A549 (cell line): Measurements from ENCODE around the gene RNF44.

Experiments
- CEBPB ChIP-seq, 2 experiments: fragments of >200 bp in 1 of 2; sonication (Bioruptor Twin) in 1 of 2; formaldehyde crosslinking in 1 of 2; IDR thresholded peaks; 2 replicates each; pipeline ENCODE4 v1.6.1; 2012 to 2016
- CHD2 ChIP-seq: fragments of 150-350 bp; IDR thresholded peaks from 2 replicates; pipeline ENCODE4 v1.6.1; 2014; ENCODE audit warnings: low read length; ENCODE audit not compliant: partially characterized antibody
- CTCF ChIP-seq: fragments of >200 bp; sonication (Bioruptor Twin); formaldehyde crosslinking; IDR thresholded peaks from 3 replicates; pipeline ENCODE4 v1.5.1; 2016
- E2F6 ChIP-seq: IDR thresholded peaks from 2 replicates; pipeline ENCODE4 v1.6.1; 2012; ENCODE audit warnings: low read depth, borderline replicate concordance
- EP300 ChIP-seq, 2 experiments: fragments of >200 bp; sonication (Bioruptor Twin); formaldehyde crosslinking; IDR thresholded peaks; 2 replicates in 1 of 2; 3 replicates in 1 of 2; pipeline ENCODE4 v1.6.1; 2016 to 2017
- HOXB5 ChIP-seq: fragments of 250-450 bp; sonication (Bioruptor Pico); IDR thresholded peaks from 2 replicates; pipeline ENCODE4 v1.5.0; 2020; ENCODE audit warnings: mild to moderate bottlenecking, moderate library complexity
- NR3C1 ChIP-seq: fragments of >200 bp; sonication (Bioruptor Twin); formaldehyde crosslinking; IDR thresholded peaks from 3 replicates; pipeline ENCODE4 v1.6.1; 2017
- PHF8 ChIP-seq: fragments of 200-600 bp; sonication (generic); IDR thresholded peaks from 2 replicates; pipeline ENCODE4 v1.6.1; 2016; ENCODE audit warnings: low read depth, mild to moderate bottlenecking, antibody characterized with exemption, moderate library complexity, borderline replicate concordance
- POLR2A ChIP-seq: IDR thresholded peaks from 2 replicates; pipeline ENCODE4 v1.6.1; 2012; ENCODE audit warnings: mild to moderate bottlenecking, low read length
- RAD21 ChIP-seq, 2 experiments: fragments of >200 bp in 1 of 2; sonication (Bioruptor Twin) in 1 of 2; formaldehyde crosslinking in 1 of 2; IDR thresholded peaks in 1 of 2; conservative IDR thresholded peaks in 1 of 2; 2 replicates in 1 of 2; 3 replicates in 1 of 2; pipeline ENCODE4 v1.6.1; 2012 to 2018; ENCODE audit warnings: inconsistent platforms in 1 of 2
- RNF2 ChIP-seq: fragments of 200-600 bp; sonication (generic); IDR thresholded peaks from 2 replicates; pipeline ENCODE4 v1.6.1; 2016; ENCODE audit warnings: low read depth, mild to moderate bottlenecking, antibody characterized with exemption, moderate library complexity, borderline replicate concordance

GRCh38 chr5:176517053-176517661 lies 20.0 kb downstream of the RNF44 start:
- TF ChIP-seq RAD21 (conservative IDR thresholded peaks at IDR 0.05 in 1 of 2, IDR thresholded peaks at IDR 0.05 in 1 of 2) (no peak), POLR2A (no peak), RNF2 (no peak), EP300 (IDR thresholded peaks at IDR 0.05) (no peak), HOXB5 (CRISPR knock-in tag) (no peak), CEBPB (IDR thresholded peaks at IDR 0.05) (no peak), CTCF (no peak), CHD2 (no peak), PHF8 (no peak), NR3C1 (no peak), E2F6 (no peak)
